Testis (tissue), 3 donors: ENCODE measurements around the gene DCP1B. TPM values are rescaled to one million over a fixed set of nuclear protein-coding genes. Genes with fewer than 3 reads are reported as not detected.

Experiments used
- DNase-seq: peaks from one replicate; pipeline ENCODE4 v3.0.0-alpha.2; 2019
- H3K27ac ChIP-seq, 2 donors: fragments of 200-600 bp; sonication (generic); one replicate each; pipeline ENCODE4 v1.5.1; 2019
- H3K27me3 ChIP-seq: fragments of 200-600 bp; sonication (generic); one replicate; pipeline ENCODE4 v1.5.1; 2019
- H3K36me3 ChIP-seq: fragments of 200-600 bp; sonication (generic); one replicate; pipeline ENCODE4 v1.5.1; 2017; ENCODE audit warnings: low read depth; ENCODE audit errors: missing control alignments
- H3K4me1 ChIP-seq: fragments of 200-600 bp; sonication (generic); one replicate; pipeline ENCODE4 v1.5.1; 2019
- H3K4me3 ChIP-seq, 2 donors: fragments of 200-600 bp; sonication (generic); one replicate each; pipeline ENCODE4 v1.5.1; 2017 to 2019
- H3K9me3 ChIP-seq: fragments of 200-600 bp; sonication (generic); one replicate; pipeline ENCODE4 v1.5.1; 2017
- CTCF ChIP-seq, 3 experiments: fragments of 450-650 bp in 2 of 3; fragments of 200-600 bp in 1 of 3; sonication (generic) in 1 of 3; IDR thresholded peaks; one replicate each; pipeline ENCODE4 v1.5.1; 2016 to 2019; ENCODE audit warnings: antibody characterized with exemption in 3 of 3, mild to moderate bottlenecking in 2 of 3, moderate library complexity in 1 of 3
- POLR2A ChIP-seq: fragments of 450-650 bp; IDR thresholded peaks from one replicate; pipeline ENCODE4 v1.6.1; 2017; ENCODE audit warnings: antibody characterized with exemption, mild to moderate bottlenecking, moderate library complexity
- WGBS, 2 donors: methylation state at CpG; one replicate each; pipeline ENCODE4 v1.1.5; 2018; 5-methylcytosine and 5-hydroxymethylcytosine counted together
- intact Hi-C: fragments of 100-400 bp; cut with DNase I; formaldehyde crosslinking; loops from one replicate; pipeline ENCODE4 v1.15.1; 2023; ENCODE audit warnings: low total_unique reads
- polyA plus RNA-seq: library from polyadenylated mRNA; stranded (reverse); fragments of 350-450 nt; fragmentation: Illumina TruSeq; extraction: RNeasy Lipid Tissue Mini Kit (QIAGEN cat#74804); gene quantifications from one replicate; pipeline ENCODE4 v1.2.3, GENCODE V29; 2014; ENCODE audit warnings: low read depth, low replicate concordance; ENCODE audit not compliant: insufficient read depth
- total RNA-seq, 2 donors: library from RNA; depleted of rRNA; stranded (reverse); fragments of >200 nt; gene quantifications; one replicate each; pipeline ENCODE4 v1.2.3, GENCODE V29; 2016

DCP1B gene
- total and polyA plus RNA-seq, 3 donors from 2014 or later: 36.6 to 56.1 (median 40.0) TPM

GRCh38 chr12:1927051-1927680 is 77.1 kb downstream of the DCP1B start:
- intact Hi-C loops: no loop called here
- Histone ChIP-seq H3K4me3 (no peak overlapping the region), H3K36me3 (no peaks in the 10 kb centered on the region), H3K9me3 (no peaks in the 10 kb centered on the region), H3K27me3 (no peaks in the 10 kb centered on the region), H3K27ac (no peak overlapping the region), H3K4me1 (no peaks in the 10 kb centered on the region)
- 94 to 98% methylated on average over 9 to 11 of the region's 11 CpGs for WGBS, 2 donors
- no peak for TF ChIP-seq CTCF (IDR thresholded peaks at IDR 0.05)
- no peak for TF ChIP-seq POLR2A
- DNase-seq: no peak

GRCh38 chr12:1926251-1926657 is 78.0 kb downstream of the DCP1B start:
- Histone ChIP-seq H3K4me1 (no peaks in the 10 kb centered on the region), H3K4me3 (no peak overlapping the region), H3K27ac (no peak overlapping the region), H3K27me3 (no peaks in the 10 kb centered on the region), H3K9me3 (no peaks in the 10 kb centered on the region), H3K36me3 (no peaks in the 10 kb centered on the region)
- WGBS, 2 donors: 81 to 85% methylated on average over 7 of the region's 7 CpGs
- TF ChIP-seq POLR2A (no peak), CTCF (IDR thresholded peaks at IDR 0.05) (no peak)
- intact Hi-C loops: no loop called here
- no peak for DNase-seq

GRCh38 chr12:1925684-1926006 is 78.6 kb downstream of the DCP1B start:
- Histone ChIP-seq H3K4me1 (no peaks in the 10 kb centered on the region), H3K27ac (no peak overlapping the region), H3K9me3 (no peaks in the 10 kb centered on the region), H3K36me3 (no peaks in the 10 kb centered on the region), H3K4me3 (no peak overlapping the region), H3K27me3 (no peaks in the 10 kb centered on the region)
- TF ChIP-seq POLR2A (no peak), CTCF (IDR thresholded peaks at IDR 0.05) (no peak)
- no peak for DNase-seq
- WGBS, 2 donors: 58 to 79% methylated on average over 3 of the region's 3 CpGs
- intact Hi-C loops: no loop called here

GRCh38 chr12:1924996-1925683 is 79.1 kb downstream of the DCP1B start:
- H3K4me1 ChIP-seq: no peaks in the 10 kb centered on the region
- intact Hi-C loops: no loop called here
- no peaks in the 10 kb centered on the region for H3K9me3 ChIP-seq
- 85 to 87% methylated on average over 7 of the region's 7 CpGs for WGBS, 2 donors
- peak; percentile 8 for DNase-seq
- no peak overlapping the region for H3K4me3 ChIP-seq
- H3K27ac ChIP-seq: no peak overlapping the region
- H3K36me3 ChIP-seq: no peaks in the 10 kb centered on the region
- TF ChIP-seq POLR2A: no peak
- TF ChIP-seq CTCF (IDR thresholded peaks at IDR 0.05): no peak
- H3K27me3 ChIP-seq: no peaks in the 10 kb centered on the region

GRCh38 chr12:1922985-1923384 is 81.3 kb downstream of the DCP1B start:
- Histone ChIP-seq H3K9me3 (no peaks in the 10 kb centered on the region), H3K36me3 (no peaks in the 10 kb centered on the region), H3K4me3 (no peak overlapping the region), H3K4me1 (peaks cover 8% of the 10 kb centered on the region), H3K27me3 (no peaks in the 10 kb centered on the region), H3K27ac (no peak overlapping the region)
- intact Hi-C loops: no loop called here
- 79 to 83% methylated on average over 12 of the region's 12 CpGs for WGBS, 2 donors
- no peak for DNase-seq
- TF ChIP-seq CTCF (IDR thresholded peaks at IDR 0.05) (no peak), POLR2A (no peak)
